Measurements from ENCODE around the gene PXMP2. TPM values are rescaled to one million over a fixed set of nuclear protein-coding genes. Genes with fewer than 3 reads are reported as not detected.
A peak's percentile ranks its signal among the peaks of the same experiment; 100 is the strongest.

Gene PXMP2
- polyA plus RNA-seq, 3 donors, result 2.9 to 9.2 (median 8.7) TPM

DNA sequence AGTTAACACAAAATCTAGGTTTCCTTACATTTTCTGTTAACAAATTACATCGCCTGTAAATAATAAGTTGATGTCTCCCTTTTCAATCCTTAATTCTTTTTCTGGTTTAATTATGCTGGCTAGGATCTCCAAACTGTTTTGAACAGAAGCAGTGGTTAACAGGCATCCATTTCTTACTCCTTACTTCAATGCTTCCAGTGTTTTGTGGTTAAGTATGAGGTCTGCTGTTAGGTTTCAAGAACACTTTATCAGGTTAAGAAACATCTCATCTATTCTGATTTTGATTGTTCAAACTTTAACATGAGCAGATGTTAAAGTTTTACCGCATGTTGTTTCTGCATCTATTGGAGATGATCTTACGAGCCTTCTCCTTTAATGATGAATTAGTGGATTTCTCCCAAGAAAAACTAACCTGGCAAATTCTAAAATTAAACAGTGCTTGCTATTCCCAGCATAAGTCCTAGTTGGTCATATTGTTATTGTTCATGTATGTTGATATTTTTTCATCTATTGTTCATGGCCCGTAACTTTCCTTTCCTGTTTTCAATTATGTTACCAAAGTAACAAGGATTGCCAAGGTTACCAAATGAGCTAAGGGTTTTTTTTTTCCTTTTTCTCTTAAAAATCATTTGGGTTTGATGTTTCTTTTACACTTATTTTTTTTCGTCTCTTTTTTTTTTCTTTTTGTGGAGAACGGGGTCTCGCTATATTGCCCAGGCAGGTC is 33.7 kb upstream of the PXMP2 start:
- H3K9ac ChIP-seq (ENCODE audit: insufficient read depth, low read length, poor library complexity, severe bottlenecking), result no peak overlapping the region
- peaks cover 65 to 97% of the 10 kb centered on the region in 2 donors for H3K36me3 ChIP-seq (replicated peaks in 1 of 2; ENCODE audit: control insufficient read depth in 1 of 2, insufficient read depth in 2 of 2, low read length in 2 of 2)
- H4K20me1 ChIP-seq (ENCODE audit: insufficient read depth, low read length), result no peaks in the 10 kb centered on the region
- H3K4me3 ChIP-seq (replicated peaks in 1 of 3; ENCODE audit: low read depth in 2 of 3, low read length in 3 of 3), result no peak overlapping the region
- no peak overlapping the region for H3K4me2 ChIP-seq (replicated peaks; ENCODE audit: extremely low read depth, low read length, poor library complexity, severe bottlenecking)
- H2AFZ ChIP-seq (ENCODE audit: insufficient read depth, low read depth, low read length, poor library complexity, severe bottlenecking), result no peak overlapping the region
- no peak for DNase-seq
- TF ChIP-seq CTCF (IDR thresholded peaks at IDR 0.05), result no peak
- Mint-ChIP-seq H3K36me3 (peaks cover 72 to 86% of the 10 kb centered on the region in 2 donors), H3K9me3 (no peaks in the 10 kb centered on the region), H3K27ac (no peak overlapping the region), H3K4me1 (peaks cover 7% of the 10 kb centered on the region), H3K4me3 (no peak overlapping the region), H3K27me3 (ENCODE audit: low read depth in 3 of 3) (peaks cover 0 to 2% (median 1%) of the 10 kb centered on the region in 3 donors)
- H3K79me2 ChIP-seq (ENCODE audit: insufficient read depth, low read length), result no peaks in the 10 kb centered on the region
- WGBS (ENCODE audit: insufficient coverage), result no CpG with 5 or more reads among the region's 7 CpGs
- H3K9me3 ChIP-seq (replicated peaks in 1 of 2; ENCODE audit: control insufficient read depth in 1 of 2, insufficient read depth in 1 of 2, low read length in 2 of 2), result no peaks in the 10 kb centered on the region
- no peaks in the 10 kb centered on the region for H3K27me3 ChIP-seq (ENCODE audit: control insufficient read depth in 2 of 2, insufficient read depth in 2 of 2, low read length in 2 of 2)
- no peak overlapping the region for H3K27ac ChIP-seq (ENCODE audit: low read depth in 1 of 2, low read length in 2 of 2)
- intact Hi-C loops (cut with micrococcal nuclease), result no loop called here
- no peaks in the 10 kb centered on the region for H3K4me1 ChIP-seq (ENCODE audit: control insufficient read depth in 1 of 2, insufficient read depth in 2 of 2, low read length in 2 of 2)

GRCh38 chr12:132657004-132657727 is 30.2 kb upstream of the PXMP2 start:
- Mint-ChIP-seq H3K36me3 (peaks cover 73 to 86% of the 10 kb centered on the region in 2 donors), H3K9me3 (no peaks in the 10 kb centered on the region), H3K4me1 (peaks cover 7% of the 10 kb centered on the region), H3K27ac (peak overlapping the region in 2 of 7 donors; percentile 31 to 38), H3K4me3 (no peak overlapping the region), H3K27me3 (ENCODE audit: low read depth in 3 of 3) (peaks cover 0 to 2% (median 0%) of the 10 kb centered on the region in 3 donors)
- H3K27me3 ChIP-seq (ENCODE audit: control insufficient read depth in 2 of 2, insufficient read depth in 2 of 2, low read length in 2 of 2), result no peaks in the 10 kb centered on the region
- H3K27ac ChIP-seq (ENCODE audit: low read depth in 1 of 2, low read length in 2 of 2), result no peak overlapping the region
- WGBS (ENCODE audit: insufficient coverage), result 89% methylated on average over 12 of the region's 12 CpGs
- peaks cover 72 to 100% of the 10 kb centered on the region in 2 donors for H3K36me3 ChIP-seq (replicated peaks in 1 of 2; ENCODE audit: control insufficient read depth in 1 of 2, insufficient read depth in 2 of 2, low read length in 2 of 2)
- no peak overlapping the region for H3K4me3 ChIP-seq (replicated peaks in 1 of 3; ENCODE audit: low read depth in 2 of 3, low read length in 3 of 3)
- no peak overlapping the region for H2AFZ ChIP-seq (ENCODE audit: insufficient read depth, low read depth, low read length, poor library complexity, severe bottlenecking)
- no peaks in the 10 kb centered on the region for H3K4me1 ChIP-seq (ENCODE audit: control insufficient read depth in 1 of 2, insufficient read depth in 2 of 2, low read length in 2 of 2)
- TF ChIP-seq CTCF (IDR thresholded peaks at IDR 0.05), result no peak
- H3K4me2 ChIP-seq (replicated peaks; ENCODE audit: extremely low read depth, low read length, poor library complexity, severe bottlenecking), result no peak overlapping the region
- no peaks in the 10 kb centered on the region for H3K9me3 ChIP-seq (replicated peaks in 1 of 2; ENCODE audit: control insufficient read depth in 1 of 2, insufficient read depth in 1 of 2, low read length in 2 of 2)
- no peak overlapping the region for H3K9ac ChIP-seq (ENCODE audit: insufficient read depth, low read length, poor library complexity, severe bottlenecking)
- no peaks in the 10 kb centered on the region for H4K20me1 ChIP-seq (ENCODE audit: insufficient read depth, low read length)
- no peak for DNase-seq
- H3K79me2 ChIP-seq (ENCODE audit: insufficient read depth, low read length), result no peaks in the 10 kb centered on the region
- intact Hi-C loops (cut with micrococcal nuclease), result no loop called here
